GM12878 (cell line): Measurements from ENCODE around the gene SIL1. TPM values are rescaled to one million over a fixed set of nuclear protein-coding genes. Genes with fewer than 3 reads are reported as not detected.

Experiments
- HDAC6 ChIP-seq: fragments of 200-600 bp; sonication (generic); IDR thresholded peaks from one replicate; pipeline ENCODE4 v1.8.0; 2017; ENCODE audit warnings: antibody characterized with exemption; ENCODE audit not compliant: unreplicated experiment
- IRF3 ChIP-seq: fragments of 450-650 bp; IDR thresholded peaks from 2 replicates; pipeline ENCODE4 v1.6.1; 2014; ENCODE audit warnings: mild to moderate bottlenecking
- IRF4 ChIP-seq: IDR thresholded peaks from 2 replicates; pipeline ENCODE4 v1.6.1; 2011; ENCODE audit warnings: low read depth, low read length
- PAX5 ChIP-seq: IDR thresholded peaks from 2 replicates; pipeline ENCODE4 v1.6.1; 2011; ENCODE audit warnings: low read depth, low read length, borderline replicate concordance
- RAD21 ChIP-seq: IDR thresholded peaks from 2 replicates; pipeline ENCODE4 v1.6.1; 2011; ENCODE audit warnings: mild to moderate bottlenecking, low read depth, low read length, moderate library complexity; ENCODE audit not compliant: insufficient read depth
- SIN3A ChIP-seq: IDR thresholded peaks from 2 replicates; pipeline ENCODE4 v1.6.1; 2012; ENCODE audit warnings: low read depth, low read length, improper control_type of control experiment
- SMAD1 ChIP-seq: fragments of 450-650 bp; IDR thresholded peaks from 2 replicates; pipeline ENCODE4 v1.6.1; 2018; ENCODE audit warnings: mild to moderate bottlenecking, low read depth; ENCODE audit not compliant: partially characterized antibody
- polyA plus RNA-seq, 11 experiments: library from polyadenylated mRNA; depleted of rRNA in 4 of 11; unstranded in 6 of 11; stranded (reverse) in 5 of 11; fragments of >200 nt; fragmentation: Nextera tagmentation in 4 of 11; fragmentation: Illumina TruSeq in 1 of 11; extraction: Ambion mirVana in 4 of 11; extraction: Trizol in 1 of 11; gene quantifications; 1 replicate in 1 of 11; 2 replicates in 10 of 11; pipeline versions ENCODE4 v1.2.1 to v1.2.3, GENCODE V29; 2011 to 2016; ENCODE audit warnings: inconsistent platforms in 2 of 11, missing spikeins in 2 of 11, low read depth in 1 of 11
- total RNA-seq, 4 experiments: library from RNA; depleted of rRNA in 3 of 4; stranded (reverse); fragments of >200 nt in 3 of 4; fragmentation: Illumina TruSeq in 1 of 4; extraction: Trizol in 1 of 4; gene quantifications; 2 replicates each; pipeline versions ENCODE4 v1.2.1 to v1.2.3, GENCODE V29; 2013 to 2021
- TF ChIP-seq, protein P1 (sequence below): fragments of 150-350 bp; IDR thresholded peaks from 2 replicates; pipeline ENCODE4 v1.6.1; 2014; ENCODE audit warnings: mild to moderate bottlenecking, low read depth, low read length
- TF ChIP-seq, protein P2 (sequence below): IDR thresholded peaks from 2 replicates; pipeline ENCODE4 v1.6.1; 2012; ENCODE audit warnings: improper control_type of control experiment, low read depth, low read length; ENCODE audit not compliant: insufficient replicate concordance
- TF ChIP-seq, protein P3 (sequence below): IDR thresholded peaks from 2 replicates; pipeline ENCODE4 v1.6.1; 2011; ENCODE audit warnings: low read depth, mild to moderate bottlenecking, low read length, moderate library complexity, borderline replicate concordance; ENCODE audit errors: extremely low read depth

The SIL1 gene
- total and polyA plus RNA-seq, 10 of the 15 experiments (the other 5 are each of a cell fraction or from before 2014, with no cell fraction given) = 4.1 to 49.8 (median 29.4) TPM

DNA sequence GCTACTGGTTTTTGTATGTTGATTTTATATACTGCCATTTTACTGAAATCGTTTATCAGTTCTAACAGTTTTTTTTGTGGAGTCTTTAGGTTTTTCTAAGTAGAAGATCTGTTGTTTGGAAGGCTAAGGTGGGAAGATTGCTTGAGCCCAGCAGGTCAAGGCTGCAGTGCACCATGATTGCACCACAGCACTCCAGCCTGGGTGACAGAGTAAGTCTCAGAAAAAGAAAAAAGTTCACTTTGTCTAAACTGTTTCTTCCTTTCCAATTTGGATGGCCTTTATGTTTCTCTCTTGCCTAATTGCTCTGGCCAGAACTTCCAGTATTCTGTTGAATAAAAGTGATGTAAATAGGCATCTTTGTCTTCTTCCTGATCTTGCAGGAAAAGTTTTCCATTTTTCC is 198.5 kb downstream of the SIL1 start (continued):
- TF ChIP-seq, protein P1, sequence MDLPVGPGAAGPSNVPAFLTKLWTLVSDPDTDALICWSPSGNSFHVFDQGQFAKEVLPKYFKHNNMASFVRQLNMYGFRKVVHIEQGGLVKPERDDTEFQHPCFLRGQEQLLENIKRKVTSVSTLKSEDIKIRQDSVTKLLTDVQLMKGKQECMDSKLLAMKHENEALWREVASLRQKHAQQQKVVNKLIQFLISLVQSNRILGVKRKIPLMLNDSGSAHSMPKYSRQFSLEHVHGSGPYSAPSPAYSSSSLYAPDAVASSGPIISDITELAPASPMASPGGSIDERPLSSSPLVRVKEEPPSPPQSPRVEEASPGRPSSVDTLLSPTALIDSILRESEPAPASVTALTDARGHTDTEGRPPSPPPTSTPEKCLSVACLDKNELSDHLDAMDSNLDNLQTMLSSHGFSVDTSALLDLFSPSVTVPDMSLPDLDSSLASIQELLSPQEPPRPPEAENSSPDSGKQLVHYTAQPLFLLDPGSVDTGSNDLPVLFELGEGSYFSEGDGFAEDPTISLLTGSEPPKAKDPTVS = no peak
- TF ChIP-seq SMAD1 (no peak), PAX5 (no peak), RAD21 (no peak), SIN3A (no peak), IRF4 (no peak), HDAC6 (no peak), IRF3 (no peak)
- TF ChIP-seq, protein P2, sequence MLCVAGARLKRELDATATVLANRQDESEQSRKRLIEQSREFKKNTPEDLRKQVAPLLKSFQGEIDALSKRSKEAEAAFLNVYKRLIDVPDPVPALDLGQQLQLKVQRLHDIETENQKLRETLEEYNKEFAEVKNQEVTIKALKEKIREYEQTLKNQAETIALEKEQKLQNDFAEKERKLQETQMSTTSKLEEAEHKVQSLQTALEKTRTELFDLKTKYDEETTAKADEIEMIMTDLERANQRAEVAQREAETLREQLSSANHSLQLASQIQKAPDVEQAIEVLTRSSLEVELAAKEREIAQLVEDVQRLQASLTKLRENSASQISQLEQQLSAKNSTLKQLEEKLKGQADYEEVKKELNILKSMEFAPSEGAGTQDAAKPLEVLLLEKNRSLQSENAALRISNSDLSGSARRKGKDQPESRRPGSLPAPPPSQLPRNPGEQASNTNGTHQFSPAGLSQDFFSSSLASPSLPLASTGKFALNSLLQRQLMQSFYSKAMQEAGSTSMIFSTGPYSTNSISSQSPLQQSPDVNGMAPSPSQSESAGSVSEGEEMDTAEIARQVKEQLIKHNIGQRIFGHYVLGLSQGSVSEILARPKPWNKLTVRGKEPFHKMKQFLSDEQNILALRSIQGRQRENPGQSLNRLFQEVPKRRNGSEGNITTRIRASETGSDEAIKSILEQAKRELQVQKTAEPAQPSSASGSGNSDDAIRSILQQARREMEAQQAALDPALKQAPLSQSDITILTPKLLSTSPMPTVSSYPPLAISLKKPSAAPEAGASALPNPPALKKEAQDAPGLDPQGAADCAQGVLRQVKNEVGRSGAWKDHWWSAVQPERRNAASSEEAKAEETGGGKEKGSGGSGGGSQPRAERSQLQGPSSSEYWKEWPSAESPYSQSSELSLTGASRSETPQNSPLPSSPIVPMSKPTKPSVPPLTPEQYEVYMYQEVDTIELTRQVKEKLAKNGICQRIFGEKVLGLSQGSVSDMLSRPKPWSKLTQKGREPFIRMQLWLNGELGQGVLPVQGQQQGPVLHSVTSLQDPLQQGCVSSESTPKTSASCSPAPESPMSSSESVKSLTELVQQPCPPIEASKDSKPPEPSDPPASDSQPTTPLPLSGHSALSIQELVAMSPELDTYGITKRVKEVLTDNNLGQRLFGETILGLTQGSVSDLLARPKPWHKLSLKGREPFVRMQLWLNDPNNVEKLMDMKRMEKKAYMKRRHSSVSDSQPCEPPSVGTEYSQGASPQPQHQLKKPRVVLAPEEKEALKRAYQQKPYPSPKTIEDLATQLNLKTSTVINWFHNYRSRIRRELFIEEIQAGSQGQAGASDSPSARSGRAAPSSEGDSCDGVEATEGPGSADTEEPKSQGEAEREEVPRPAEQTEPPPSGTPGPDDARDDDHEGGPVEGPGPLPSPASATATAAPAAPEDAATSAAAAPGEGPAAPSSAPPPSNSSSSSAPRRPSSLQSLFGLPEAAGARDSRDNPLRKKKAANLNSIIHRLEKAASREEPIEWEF = no peak
- TF ChIP-seq, protein P3, sequence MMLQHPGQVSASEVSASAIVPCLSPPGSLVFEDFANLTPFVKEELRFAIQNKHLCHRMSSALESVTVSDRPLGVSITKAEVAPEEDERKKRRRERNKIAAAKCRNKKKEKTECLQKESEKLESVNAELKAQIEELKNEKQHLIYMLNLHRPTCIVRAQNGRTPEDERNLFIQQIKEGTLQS = no peak
